Esophagus muscularis mucosa (tissue), 4 donors: Measurements from ENCODE around the gene SIAE.

Experiments
- CTCF ChIP-seq, 3 experiments: fragments of 200-600 bp in 2 of 3; fragments of 450-650 bp in 1 of 3; sonication (generic) in 2 of 3; IDR thresholded peaks; one replicate each; pipeline ENCODE4 v1.5.1; 2017 to 2019; ENCODE audit warnings: antibody characterized with exemption in 3 of 3, mild to moderate bottlenecking in 2 of 3, moderate library complexity in 1 of 3
- EP300 ChIP-seq: sonication (generic); formaldehyde crosslinking; IDR thresholded peaks from one replicate; pipeline ENCODE4 v1.6.1; 2017; ENCODE audit warnings: antibody characterized with exemption
- POLR2A ChIP-seq: fragments of 450-650 bp; IDR thresholded peaks from one replicate; pipeline ENCODE4 v1.6.1; 2017; ENCODE audit warnings: antibody characterized with exemption, moderate library complexity, mild to moderate bottlenecking, low read depth
- POLR2AphosphoS5 ChIP-seq, 2 donors: sonication (generic); formaldehyde crosslinking; IDR thresholded peaks; one replicate each; pipeline ENCODE4 v1.6.1; 2017; ENCODE audit warnings: antibody characterized with exemption in 2 of 2

- TF ChIP-seq CTCF (IDR thresholded peaks at IDR 0.05) (no peak), POLR2A (no peak), POLR2AphosphoS5 (IDR thresholded peaks at IDR 0.05) (no peak), EP300 (no peak)
These were observed 863 bp downstream of the SIAE start for GRCh38 chr11:124672536-124673215.
